ENCODE results near the gene SMAD7.
A peak's percentile ranks its signal among the peaks of the same experiment; 100 is the strongest.

The SMAD7 gene

GRCh38 chr18:48950536-48951447 lies at the start of gene SMAD7:
SMAD7 (minus strand) TSS chr18:48950965; CDS start chr18:48950424, 541 bp downstream.
- DNase-seq = no peak

- no peak for DNase-seq
Measured at GRCh38 chr18:48999569-48999968, 48.8 kb upstream of the SMAD7 start.

DNA sequence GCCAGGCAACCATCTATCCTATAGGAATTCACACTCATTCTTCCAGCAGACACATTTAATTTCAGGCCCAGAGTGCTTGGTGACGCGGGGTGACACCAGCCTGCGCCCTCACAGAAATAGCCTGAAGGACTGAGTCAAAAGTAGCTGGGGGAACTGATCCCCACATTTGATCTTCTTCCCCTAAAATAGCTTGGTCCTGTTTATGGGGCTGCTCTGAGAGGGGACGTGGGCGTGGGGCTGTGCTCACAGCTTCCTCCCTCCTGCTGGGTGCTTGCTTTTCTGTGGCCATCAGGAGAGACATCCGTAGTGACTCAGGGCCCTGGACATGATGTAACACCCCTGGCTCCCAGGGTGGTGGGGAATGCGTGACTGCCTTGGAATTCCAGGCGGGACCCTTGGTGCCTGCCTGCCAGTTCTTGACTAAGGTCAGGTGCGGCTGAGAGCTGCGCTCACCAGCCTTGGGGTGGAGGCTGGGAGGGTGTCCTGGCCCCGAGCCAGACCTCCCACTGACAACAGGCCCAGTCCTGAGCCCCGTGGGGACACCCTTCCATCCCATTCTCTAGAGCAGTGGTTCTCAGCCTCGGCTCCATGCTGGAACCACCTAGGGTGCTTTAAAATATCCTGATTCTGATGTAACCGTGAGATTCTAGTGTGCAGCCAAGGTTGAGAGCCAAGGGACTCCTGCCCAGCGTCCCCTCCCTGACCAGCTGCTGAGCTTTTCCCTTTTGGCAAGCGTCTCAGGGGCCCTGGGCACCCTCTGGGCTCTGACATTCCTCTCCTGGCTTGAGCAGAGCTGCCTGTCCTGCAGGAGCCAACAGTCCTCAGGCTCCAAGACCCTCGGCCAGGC lies 47.4 kb upstream of the SMAD7 start:
- no peak for DNase-seq

- no peak for DNase-seq
Measured at GRCh38 chr18:48997681-48997984, 46.9 kb upstream of the SMAD7 start.

DNA sequence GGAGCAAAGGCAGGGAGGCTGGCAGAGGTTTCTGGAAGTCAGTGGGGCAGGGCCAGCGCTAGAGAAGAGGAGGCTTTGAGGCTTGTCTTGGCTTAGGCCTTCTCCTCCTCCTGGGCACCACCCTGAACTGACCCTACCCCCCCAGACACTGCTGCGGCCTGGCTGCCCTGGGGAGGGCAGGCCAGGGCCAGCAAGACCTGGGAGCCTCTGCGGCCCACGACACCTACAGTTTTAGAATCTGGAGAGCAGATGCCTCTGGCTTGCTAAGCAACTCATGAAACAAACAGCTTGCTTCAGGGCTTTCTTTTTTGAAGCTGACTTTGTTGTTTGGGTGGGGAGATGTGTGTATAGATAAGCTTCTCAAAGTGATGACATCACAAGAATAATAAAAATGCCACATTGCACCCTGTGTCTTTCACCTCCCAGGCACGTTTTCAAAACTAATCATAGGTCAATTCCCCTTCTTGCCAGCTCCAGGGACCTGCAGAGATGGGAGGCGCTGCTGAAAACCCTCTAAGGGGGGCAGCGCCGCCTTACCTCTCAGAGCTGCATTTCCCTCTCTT lies 46.2 kb upstream of the SMAD7 start:
- DNase-seq = no peak

DNA sequence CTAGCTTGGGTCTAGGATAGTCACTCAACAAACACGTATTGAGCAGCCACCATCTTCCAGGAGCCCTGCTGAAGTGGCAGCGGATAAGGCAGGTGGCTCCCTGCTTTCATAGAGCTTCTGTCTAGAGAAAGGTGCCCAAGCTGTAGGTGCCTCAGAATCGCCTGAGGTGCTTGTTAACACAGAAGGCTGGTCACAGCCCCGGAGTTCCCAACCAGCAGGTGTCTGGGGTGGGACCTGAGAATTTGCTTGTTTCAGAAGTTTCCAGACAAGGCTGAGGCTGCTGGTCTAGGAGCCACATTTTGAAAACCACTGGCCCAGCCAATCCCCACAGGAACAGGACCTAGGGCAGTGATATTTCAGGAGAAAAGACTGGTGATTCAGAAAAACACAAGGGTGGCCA lies 45.3 kb upstream of the SMAD7 start:
- DNase-seq = no peak

GRCh38 chr18:48994926-48995835 lies 44.4 kb upstream of the SMAD7 start:
- no peak for DNase-seq

DNA sequence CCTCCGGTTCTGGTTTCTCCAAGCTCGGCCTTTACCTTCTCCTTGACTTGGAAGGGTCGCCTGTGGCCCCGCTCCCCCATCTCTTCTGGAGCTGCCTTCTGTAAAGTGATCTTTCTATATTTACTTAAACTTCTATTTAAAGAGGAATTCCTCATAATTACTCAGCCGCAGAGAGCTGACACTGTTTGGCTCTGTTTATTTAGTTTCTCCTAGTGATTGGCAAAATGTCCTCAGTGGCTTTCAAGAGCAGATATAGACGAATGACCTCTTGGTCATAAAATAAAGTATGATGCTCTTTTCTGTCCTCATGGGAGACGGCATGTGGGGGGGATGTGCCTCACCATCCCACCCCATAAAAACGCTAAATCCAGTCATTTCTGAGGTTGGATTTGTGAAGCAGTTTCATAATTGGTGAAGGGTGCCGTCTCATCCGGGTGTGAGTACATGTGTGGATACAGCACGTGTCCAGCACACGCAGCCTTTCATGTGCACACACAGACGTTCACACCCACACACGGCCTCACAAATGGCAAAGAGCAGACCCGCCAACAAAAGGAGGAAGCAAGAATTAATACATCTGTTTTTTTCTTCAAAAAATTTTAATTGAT lies 43.4 kb upstream of the SMAD7 start:
- no peak for DNase-seq

GRCh38 chr18:48993586-48993985 lies 42.8 kb upstream of the SMAD7 start:
- DNase-seq = no peak

- DNase-seq = peak; percentile 51
Measured at GRCh38 chr18:48992791-48993555, 42.2 kb upstream of the SMAD7 start.

- DNase-seq = no peak
Measured at GRCh38 chr18:48992133-48992532, 41.4 kb upstream of the SMAD7 start.

DNA sequence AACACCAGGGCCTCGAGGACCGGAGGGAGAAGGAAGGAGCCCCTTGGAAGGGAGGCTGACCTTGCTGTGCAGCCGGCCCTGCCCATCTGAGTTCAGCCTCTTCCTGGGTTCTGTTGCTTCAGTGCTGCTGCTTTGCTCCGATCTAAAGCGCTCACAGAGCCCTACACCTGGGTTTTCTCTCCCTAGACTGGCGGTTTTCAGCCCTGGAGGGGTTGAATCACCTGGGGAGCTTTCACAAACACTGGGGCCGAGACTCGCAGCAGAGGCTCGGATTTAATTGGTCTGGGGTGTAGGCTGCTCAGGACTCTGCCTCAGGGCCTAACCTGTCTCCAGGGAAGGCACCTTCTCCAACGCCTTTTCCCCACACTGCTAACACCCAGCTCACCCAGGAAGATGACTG lies 40.9 kb upstream of the SMAD7 start:
- DNase-seq = no peak

DNA sequence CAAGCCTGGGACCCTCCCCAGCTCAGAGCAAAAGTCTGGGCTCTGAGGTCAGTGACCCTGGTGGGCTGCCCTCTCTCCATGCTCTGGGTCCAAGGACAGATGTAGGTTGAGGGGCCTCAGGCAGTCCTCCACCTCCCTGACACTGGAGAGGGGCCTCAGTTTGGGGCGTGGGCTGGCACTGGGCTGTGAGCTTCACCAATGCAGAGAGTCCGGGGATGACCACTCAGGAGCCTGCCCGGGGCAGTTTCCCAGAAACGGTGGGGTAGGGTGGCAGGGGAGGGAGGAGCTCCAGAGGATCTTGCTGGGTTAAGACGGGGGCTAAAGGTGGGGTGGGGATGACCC lies 40.5 kb upstream of the SMAD7 start:
- DNase-seq = no peak

DNA sequence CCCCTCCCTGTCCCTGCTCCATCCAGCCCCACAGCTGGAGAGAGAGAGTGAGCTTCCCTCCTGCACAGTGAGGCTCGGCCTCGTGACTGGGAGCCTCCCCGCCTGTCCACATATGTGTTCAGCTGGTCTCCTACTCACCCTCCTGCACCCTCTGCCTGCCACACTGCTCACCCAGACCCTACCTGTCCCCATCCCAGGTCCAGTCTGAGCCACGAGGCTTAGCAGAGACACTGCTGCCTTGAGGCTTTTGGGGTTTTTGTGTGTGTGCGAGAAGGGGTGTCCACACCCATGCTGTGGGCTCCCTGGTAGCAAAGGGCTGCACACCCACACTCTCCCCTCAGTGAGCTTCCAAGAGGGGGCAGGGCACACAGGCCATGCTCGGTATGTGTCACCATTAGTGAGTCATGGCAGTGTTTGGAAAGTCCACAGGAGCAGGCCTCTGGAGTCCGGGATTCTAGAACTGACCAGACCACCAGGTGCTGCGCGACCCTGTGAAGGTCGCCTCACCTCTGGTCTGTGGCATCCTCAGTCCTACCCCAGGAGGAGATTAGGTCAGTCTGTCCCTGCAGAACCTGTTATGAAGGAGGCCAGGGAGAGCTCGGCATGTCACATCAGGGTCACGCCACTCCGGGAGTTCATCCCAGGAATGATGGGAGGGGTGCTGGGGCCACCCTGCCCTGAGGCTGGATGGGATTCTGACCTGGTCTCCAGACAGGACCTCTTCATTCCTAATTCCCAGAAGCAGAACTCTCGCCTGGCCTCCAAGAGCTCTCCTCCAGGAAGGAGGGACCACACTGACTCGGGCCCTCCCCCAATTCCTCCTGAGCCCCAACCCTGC lies 39.9 kb upstream of the SMAD7 start:
- no peak for DNase-seq

DNA sequence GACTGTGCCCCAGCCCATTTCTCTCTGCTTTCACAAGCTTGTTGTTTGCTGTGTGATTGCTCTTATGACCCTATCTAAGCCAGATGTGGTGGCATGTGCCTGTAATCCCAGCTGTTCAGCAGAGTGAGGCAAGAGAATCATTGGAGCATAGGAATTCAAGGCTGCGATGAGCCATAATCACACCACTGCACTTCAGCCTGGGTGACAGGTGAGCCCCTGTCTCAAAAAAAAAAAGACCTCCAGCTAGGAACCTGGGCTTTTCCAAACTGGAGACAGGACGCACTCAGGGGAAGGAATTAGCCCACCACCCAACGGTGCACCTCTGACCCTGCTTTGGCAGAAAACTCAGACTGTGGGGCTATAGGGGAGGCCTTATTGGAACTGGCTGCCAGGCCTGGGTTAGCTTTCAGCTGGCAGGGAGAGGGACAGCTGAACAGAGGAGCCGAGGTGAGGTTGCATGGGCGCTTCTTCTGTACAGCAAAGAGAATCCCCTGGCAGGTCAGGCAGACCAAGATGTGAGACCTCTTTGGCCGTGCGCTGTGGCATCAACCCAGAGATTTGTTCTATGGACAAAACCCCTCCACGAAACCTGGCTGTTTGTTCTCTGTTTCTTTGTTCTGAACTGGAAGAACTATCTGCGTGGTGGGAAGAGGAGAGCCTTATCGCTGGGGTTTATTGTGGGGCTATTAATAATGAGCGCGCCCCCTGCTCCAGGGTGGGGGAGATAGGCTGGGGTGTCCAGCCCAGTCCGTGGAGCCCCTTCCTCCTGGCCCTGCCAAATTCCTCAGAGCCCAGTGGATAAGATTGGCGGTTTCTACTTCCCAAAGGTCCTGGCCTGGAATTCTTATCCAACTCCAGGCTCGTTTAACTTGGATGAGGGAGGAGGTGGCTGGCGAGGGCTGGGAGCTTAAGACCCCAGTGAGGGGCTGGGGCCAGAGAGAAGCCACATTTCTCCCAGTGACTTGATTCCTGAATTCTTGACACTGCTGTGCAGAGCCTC lies 38.8 kb upstream of the SMAD7 start:
- no peak for DNase-seq

DNA sequence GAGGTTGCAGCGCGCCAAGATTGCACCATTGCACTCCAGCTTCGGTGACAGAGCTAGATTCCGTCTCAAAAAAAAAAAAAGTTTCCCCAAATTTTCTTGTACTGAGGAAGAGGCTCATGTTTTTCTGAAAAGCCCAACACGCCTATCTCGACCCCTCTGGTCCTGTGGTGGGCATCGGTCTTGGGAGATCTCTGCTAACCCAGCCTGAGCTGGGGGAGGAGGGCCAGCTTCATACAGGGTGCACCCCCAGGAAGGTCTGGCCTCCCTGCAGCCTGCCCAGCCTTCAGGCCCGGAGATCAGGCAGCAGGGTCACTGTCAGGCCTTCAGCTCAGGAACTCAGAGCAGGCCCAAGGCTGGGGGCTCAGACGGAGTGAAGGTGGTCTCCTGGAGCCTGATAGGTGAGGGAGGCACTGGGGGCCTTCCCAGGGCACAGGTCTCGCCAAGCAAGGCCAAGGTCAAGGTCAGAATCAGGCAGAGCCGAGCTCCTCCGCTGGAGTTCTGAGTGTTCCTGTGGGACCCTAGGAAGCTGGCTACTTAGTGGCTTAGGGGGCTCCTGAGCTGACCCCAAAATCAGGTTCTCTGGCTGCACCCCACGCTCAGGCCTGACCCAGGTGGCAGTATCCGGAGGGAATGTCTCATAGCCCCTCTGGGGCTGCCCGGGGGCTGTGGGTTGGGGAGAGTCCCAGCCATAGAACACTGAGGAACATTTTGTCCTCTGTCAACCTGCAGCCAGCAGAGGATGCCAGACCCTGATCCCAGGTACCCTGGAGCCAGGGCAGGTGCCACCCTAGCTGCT lies 37.9 kb upstream of the SMAD7 start:
- no peak for DNase-seq

DNA sequence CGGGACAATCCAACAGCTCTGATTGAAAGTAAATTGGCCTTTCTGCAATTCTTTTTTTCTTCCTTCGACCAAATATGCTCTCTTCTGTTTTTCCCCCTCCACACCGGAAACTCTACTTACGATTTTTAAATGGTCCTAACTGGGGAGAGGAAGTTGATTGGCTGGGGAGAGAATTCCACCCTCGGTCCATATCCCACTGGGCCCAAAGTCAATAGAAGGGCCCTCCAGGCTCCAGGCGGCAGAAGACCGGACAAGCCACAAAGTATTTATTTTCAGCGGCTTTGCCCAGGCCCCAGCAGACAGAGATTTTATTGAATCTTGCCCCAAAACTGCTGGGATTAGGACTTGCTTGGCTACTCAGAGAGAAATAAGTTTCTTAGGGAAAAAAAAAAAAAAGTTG lies 37.1 kb upstream of the SMAD7 start:
- no peak for DNase-seq

All from KG1 (cell line).